CD14-positive monocyte (primary cell): ENCODE data around the gene OSBPL2. TPM values are rescaled to one million over a fixed set of nuclear protein-coding genes. Genes with fewer than 3 reads are reported as not detected.

Experiments used
- DNase-seq, 3 donors: peaks; one replicate each; pipeline ENCODE4 v3.0.0-alpha.2; 2011 to 2022
- H2AFZ ChIP-seq: 2 replicates; pipeline ENCODE4 v1.6.0; 2012; ENCODE audit warnings: mild to moderate bottlenecking, low read depth, low read length, inconsistent platforms; ENCODE audit not compliant: insufficient read depth, poor library complexity, severe bottlenecking
- H3K27ac ChIP-seq, 2 donors: 1 replicate in 1 of 2; 2 replicates in 1 of 2; pipeline ENCODE4 v1.5.1; 2012 to 2013; ENCODE audit warnings: low read length in 2 of 2, control low read depth in 1 of 2, inconsistent platforms in 1 of 2, low read depth in 1 of 2, mild to moderate bottlenecking in 1 of 2
- H3K27me3 ChIP-seq, 2 donors: one replicate each; pipeline versions ENCODE4 v1.6.0 to v1.6.1; 2011 to 2013; ENCODE audit warnings: low read length in 2 of 2; ENCODE audit not compliant: control insufficient read depth in 2 of 2, insufficient read depth in 2 of 2
- H3K36me3 ChIP-seq, 2 donors: replicated peaks in 1 of 2; 1 replicate in 1 of 2; 2 replicates in 1 of 2; pipeline versions ENCODE4 v1.5.1 to v1.6.1; 2012 to 2013; ENCODE audit warnings: low read length in 2 of 2, control low read depth in 1 of 2, inconsistent platforms in 1 of 2, mild to moderate bottlenecking in 1 of 2; ENCODE audit not compliant: insufficient read depth in 2 of 2, control insufficient read depth in 1 of 2
- H3K4me1 ChIP-seq, 2 donors: 1 replicate in 1 of 2; 2 replicates in 1 of 2; pipeline versions ENCODE4 v1.5.1 to v1.6.1; 2012 to 2013; ENCODE audit warnings: low read length in 2 of 2, control low read depth in 1 of 2, inconsistent platforms in 1 of 2, mild to moderate bottlenecking in 1 of 2, moderate library complexity in 1 of 2; ENCODE audit not compliant: insufficient read depth in 2 of 2, control insufficient read depth in 1 of 2
- H3K4me2 ChIP-seq: replicated peaks from 2 replicates; pipeline ENCODE3; 2012; ENCODE audit warnings: low read length, moderate library complexity, mild to moderate bottlenecking; ENCODE audit not compliant: poor library complexity, severe bottlenecking; ENCODE audit errors: extremely low read depth
- H3K4me3 ChIP-seq, 3 experiments: fragments of 200-600 bp in 1 of 3; sonication (generic) in 1 of 3; replicated peaks in 1 of 3; 1 replicate in 2 of 3; 2 replicates in 1 of 3; pipeline ENCODE4 v1.5.1; 2011 to 2013; ENCODE audit warnings: low read length in 3 of 3, mild to moderate bottlenecking in 3 of 3, control low read depth in 2 of 3, low read depth in 2 of 3, inconsistent platforms in 1 of 3, moderate library complexity in 1 of 3
- H3K79me2 ChIP-seq: 2 replicates; pipeline ENCODE4 v1.6.0; 2012; ENCODE audit warnings: mild to moderate bottlenecking, control low read depth, inconsistent platforms, low read length, moderate library complexity; ENCODE audit not compliant: insufficient read depth
- H3K9ac ChIP-seq: 2 replicates; pipeline ENCODE4 v1.6.0; 2017; ENCODE audit warnings: low read length, mild to moderate bottlenecking; ENCODE audit not compliant: insufficient read depth, poor library complexity, severe bottlenecking
- H3K9me3 ChIP-seq, 2 donors: replicated peaks in 1 of 2; 1 replicate in 1 of 2; 2 replicates in 1 of 2; pipeline versions ENCODE4 v1.5.1 to v1.6.1; 2012 to 2013; ENCODE audit warnings: low read length in 2 of 2, control low read depth in 1 of 2; ENCODE audit not compliant: control insufficient read depth in 1 of 2, insufficient read depth in 1 of 2
- H4K20me1 ChIP-seq: 2 replicates; pipeline ENCODE4 v1.6.0; 2012; ENCODE audit warnings: mild to moderate bottlenecking, low read length, control low read depth, moderate library complexity; ENCODE audit not compliant: insufficient read depth
- H3K27ac Mint-ChIP-seq, 7 donors: one replicate each; pipeline ENCODE4 v1.8.0; 2020; ENCODE audit warnings: mild to moderate bottlenecking in 7 of 7, mixed read lengths in 7 of 7, moderate library complexity in 6 of 7, inconsistent platforms in 2 of 7
- H3K27me3 Mint-ChIP-seq, 3 donors: one replicate each; pipeline ENCODE4 v1.8.0; 2021 to 2022; ENCODE audit warnings: low read depth in 3 of 3, mild to moderate bottlenecking in 3 of 3, mixed read lengths in 3 of 3, moderate library complexity in 3 of 3, inconsistent platforms in 1 of 3
- H3K36me3 Mint-ChIP-seq, 2 donors: one replicate each; pipeline ENCODE4 v1.8.0; 2020; ENCODE audit warnings: mixed read lengths in 2 of 2, inconsistent platforms in 1 of 2, mild to moderate bottlenecking in 1 of 2
- H3K4me1 Mint-ChIP-seq: one replicate; pipeline ENCODE4 v1.8.0; 2020; ENCODE audit warnings: mild to moderate bottlenecking, mixed read lengths
- H3K4me3 Mint-ChIP-seq, 2 donors: one replicate each; pipeline ENCODE4 v1.8.0; 2020; ENCODE audit warnings: mild to moderate bottlenecking in 2 of 2, mixed read lengths in 2 of 2, moderate library complexity in 1 of 2
- H3K9me3 Mint-ChIP-seq, 7 donors: one replicate each; pipeline ENCODE4 v1.8.0; 2020 to 2022; ENCODE audit warnings: mixed read lengths in 7 of 7, mild to moderate bottlenecking in 6 of 7, moderate library complexity in 6 of 7, inconsistent platforms in 2 of 7
- WGBS: methylation state at CpG from one replicate; pipeline ENCODE4 v1.1.5; 2013; ENCODE audit warnings: missing lambda C conversion rate; ENCODE audit not compliant: insufficient coverage; 5-methylcytosine and 5-hydroxymethylcytosine counted together
- intact Hi-C, 2 donors: fragments of 100-400 bp; cut with micrococcal nuclease; formaldehyde crosslinking; loops; one replicate each; pipeline versions ENCODE4 v1.15.0 to v1.15.1; 2023
- polyA plus RNA-seq, 3 donors: library from polyadenylated mRNA; depleted of rRNA in 1 of 3; unstranded in 2 of 3; stranded (reverse) in 1 of 3; fragments of 300-500 nt in 2 of 3; fragments of >200 nt in 1 of 3; fragmentation: Illumina TruSeq in 2 of 3; gene quantifications; 1 replicate in 2 of 3; 2 replicates in 1 of 3; pipeline ENCODE4 v1.2.3, GENCODE V29; 2012 to 2021
- TF ChIP-seq, protein P1 (sequence below): fragments of 200-600 bp; IDR thresholded peaks from one replicate; pipeline ENCODE4 v1.8.0; 2022; ENCODE audit warnings: antibody characterized with exemption, mild to moderate bottlenecking

The OSBPL2 gene
- polyA plus RNA-seq, 3 donors = 12.9 to 29.1 (median 17.9) TPM

DNA sequence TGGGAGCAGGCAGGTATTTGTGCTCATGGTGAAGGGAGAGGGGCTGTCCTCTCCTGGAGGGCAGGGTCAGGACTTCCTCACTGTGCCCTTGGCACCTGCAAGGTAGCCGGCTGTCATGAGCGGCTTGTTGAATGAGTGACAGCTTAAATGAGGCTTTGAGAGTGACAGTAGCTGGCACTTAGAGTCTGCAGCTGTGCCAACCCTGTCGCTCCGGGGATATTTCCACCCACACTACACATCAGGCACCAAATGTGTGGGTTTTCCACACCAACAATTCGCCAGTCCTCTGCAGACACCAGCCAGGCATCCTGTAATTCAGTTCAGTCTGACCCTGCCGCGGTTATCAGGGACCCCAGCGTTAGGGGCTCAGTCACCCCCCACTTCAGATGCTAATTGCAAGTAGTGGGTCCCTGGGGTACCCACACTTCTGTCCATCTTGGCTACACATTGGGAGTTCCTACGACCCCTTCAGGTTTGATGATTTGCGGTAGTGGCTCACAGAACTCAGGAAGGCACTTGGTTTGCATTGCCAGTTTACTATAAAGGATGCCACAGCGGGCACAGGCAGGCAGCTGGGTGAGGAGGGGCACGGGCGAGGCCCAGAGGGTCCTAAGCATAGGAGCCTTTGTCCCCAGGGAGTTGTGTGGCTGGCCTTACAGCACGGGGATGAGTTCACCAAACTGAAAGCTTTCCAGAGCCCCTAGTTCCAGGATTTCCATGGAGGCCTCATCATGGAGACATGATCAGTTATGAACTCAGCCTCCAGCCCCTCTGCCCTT is 46.4 kb upstream of the OSBPL2 start:
- no peak for DNase-seq
- H3K79me2 ChIP-seq = peaks cover 38% of the 10 kb centered on the region

DNA sequence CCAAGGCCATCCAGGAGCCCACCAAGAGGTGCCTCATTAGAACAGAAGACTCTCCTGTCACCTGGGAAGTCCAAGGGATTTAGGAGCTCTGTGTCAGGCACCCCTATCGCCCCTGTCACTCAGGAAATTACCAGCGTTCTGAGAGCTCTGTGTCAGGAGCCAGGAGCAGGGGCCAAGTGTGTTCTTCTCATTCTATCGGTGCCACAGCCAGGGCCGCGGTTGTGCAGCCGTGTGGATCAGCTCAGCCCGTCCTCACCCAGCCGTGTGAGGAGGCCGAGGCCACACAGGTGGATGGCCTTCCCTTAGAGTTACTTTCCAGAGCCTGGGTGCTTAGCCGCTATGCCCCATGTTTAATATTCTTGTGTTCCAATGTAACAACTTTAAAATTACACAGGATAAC is 45.7 kb upstream of the OSBPL2 start:
- H3K9ac ChIP-seq = no peak overlapping the region
- H4K20me1 ChIP-seq = peaks cover 38% of the 10 kb centered on the region
- 98% methylated on average over 6 of the region's 10 CpGs for WGBS
- no peak overlapping the region for H3K4me3 ChIP-seq
- H3K27me3 ChIP-seq = no peaks in the 10 kb centered on the region
- H3K27me3 Mint-ChIP-seq = peaks cover 0 to 3% (median 1%) of the 10 kb centered on the region in 3 donors
- H3K9me3 ChIP-seq = no peaks in the 10 kb centered on the region
- H3K36me3 Mint-ChIP-seq = peaks cover 37 to 68% of the 10 kb centered on the region in 2 donors
- H2AFZ ChIP-seq = no peak overlapping the region
- no peak for DNase-seq
- H3K4me3 Mint-ChIP-seq = no peak overlapping the region
- H3K4me2 ChIP-seq = no peak overlapping the region
- no peak overlapping the region for H3K27ac Mint-ChIP-seq
- peaks cover 31% of the 10 kb centered on the region for H3K79me2 ChIP-seq
- H3K4me1 ChIP-seq = no peaks in the 10 kb centered on the region
- TF ChIP-seq, protein P1, sequence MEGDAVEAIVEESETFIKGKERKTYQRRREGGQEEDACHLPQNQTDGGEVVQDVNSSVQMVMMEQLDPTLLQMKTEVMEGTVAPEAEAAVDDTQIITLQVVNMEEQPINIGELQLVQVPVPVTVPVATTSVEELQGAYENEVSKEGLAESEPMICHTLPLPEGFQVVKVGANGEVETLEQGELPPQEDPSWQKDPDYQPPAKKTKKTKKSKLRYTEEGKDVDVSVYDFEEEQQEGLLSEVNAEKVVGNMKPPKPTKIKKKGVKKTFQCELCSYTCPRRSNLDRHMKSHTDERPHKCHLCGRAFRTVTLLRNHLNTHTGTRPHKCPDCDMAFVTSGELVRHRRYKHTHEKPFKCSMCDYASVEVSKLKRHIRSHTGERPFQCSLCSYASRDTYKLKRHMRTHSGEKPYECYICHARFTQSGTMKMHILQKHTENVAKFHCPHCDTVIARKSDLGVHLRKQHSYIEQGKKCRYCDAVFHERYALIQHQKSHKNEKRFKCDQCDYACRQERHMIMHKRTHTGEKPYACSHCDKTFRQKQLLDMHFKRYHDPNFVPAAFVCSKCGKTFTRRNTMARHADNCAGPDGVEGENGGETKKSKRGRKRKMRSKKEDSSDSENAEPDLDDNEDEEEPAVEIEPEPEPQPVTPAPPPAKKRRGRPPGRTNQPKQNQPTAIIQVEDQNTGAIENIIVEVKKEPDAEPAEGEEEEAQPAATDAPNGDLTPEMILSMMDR = no peak
- peaks cover 41 to 82% of the 10 kb centered on the region in 2 donors for H3K36me3 ChIP-seq
- no peaks in the 10 kb centered on the region for H3K9me3 Mint-ChIP-seq
- no peak overlapping the region for H3K27ac ChIP-seq
- H3K4me1 Mint-ChIP-seq = peaks cover 2% of the 10 kb centered on the region
- intact Hi-C loops = no loop called here

More for the DNA sequence above, 46.4 kb upstream of the OSBPL2 start:
- Histone ChIP-seq H3K27me3 (no peaks in the 10 kb centered on the region), H3K9ac (no peak overlapping the region), H4K20me1 (peaks cover 43% of the 10 kb centered on the region), H3K9me3 (no peaks in the 10 kb centered on the region), H3K27ac (no peak overlapping the region), H2AFZ (no peak overlapping the region), H3K4me1 (no peaks in the 10 kb centered on the region), H3K36me3 (peaks cover 37 to 76% of the 10 kb centered on the region in 2 donors), H3K4me3 (no peak overlapping the region), H3K4me2 (no peak overlapping the region)
- Mint-ChIP-seq H3K36me3 (peaks cover 32 to 61% of the 10 kb centered on the region in 2 donors), H3K27ac (no peak overlapping the region), H3K9me3 (no peaks in the 10 kb centered on the region), H3K27me3 (peaks cover 0 to 3% (median 1%) of the 10 kb centered on the region in 3 donors), H3K4me3 (no peak overlapping the region), H3K4me1 (peaks cover 8% of the 10 kb centered on the region)
- WGBS = 96% methylated on average over 12 of the region's 14 CpGs
- intact Hi-C loops = no loop called here
- TF ChIP-seq, protein P1 = no peak
